ENCODE results near the gene ZNF837.
A peak's percentile ranks its signal among the peaks of the same experiment; 100 is the strongest.
"Not testable (repeated sequence)": the region's sequence is repeated elsewhere in the genome, so short reads cannot be mapped to it uniquely, and the experiment has no call there.

The ZNF837 gene

DNA sequence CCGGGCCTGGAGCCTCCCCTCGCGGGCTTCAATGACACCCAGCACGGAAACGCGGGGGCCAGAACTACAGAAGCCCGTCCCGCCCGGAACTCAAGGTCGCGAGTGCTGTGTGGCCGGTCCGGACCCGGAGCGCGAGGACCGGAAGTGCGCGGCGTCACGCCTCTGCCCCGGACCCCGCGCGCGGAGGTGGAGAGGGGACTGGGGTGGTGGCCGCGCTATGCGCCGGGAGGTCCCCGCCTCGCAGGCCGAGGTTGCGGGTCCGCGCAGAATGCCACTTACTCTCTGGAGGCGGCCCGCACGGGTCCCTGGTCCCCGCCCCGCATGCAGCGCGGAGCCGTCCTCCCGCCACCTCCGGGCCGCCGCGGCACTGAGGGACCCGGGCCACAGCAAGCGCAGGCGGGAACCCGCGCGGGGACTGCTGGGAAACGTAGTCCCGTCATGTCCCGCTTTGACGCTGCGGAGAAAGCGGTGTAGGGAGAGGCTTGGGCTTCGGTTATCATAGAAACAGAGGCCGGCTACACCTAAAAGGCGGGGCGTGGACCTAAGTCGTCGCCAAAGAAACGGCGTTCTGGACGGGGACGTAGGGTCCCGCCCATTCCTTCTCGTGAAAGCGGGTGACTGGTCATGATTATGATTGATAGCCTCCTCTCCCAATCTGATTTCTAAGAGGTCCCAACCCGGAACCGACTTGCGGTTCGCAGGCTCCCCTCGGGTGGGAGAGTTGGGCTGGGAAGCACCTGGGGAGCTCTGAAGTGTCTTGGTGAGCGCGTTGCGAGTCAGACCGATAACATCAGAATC lies at the start of gene ZNF837:
Gene ZNF837, minus strand, starts transcription at position 369 of the 798 bp plus-strand sequence. CDS start 11,698 bp downstream, outside the sequence.
- DNase-seq (ENCODE audit: low spot score) = peak; percentile 96

DNA sequence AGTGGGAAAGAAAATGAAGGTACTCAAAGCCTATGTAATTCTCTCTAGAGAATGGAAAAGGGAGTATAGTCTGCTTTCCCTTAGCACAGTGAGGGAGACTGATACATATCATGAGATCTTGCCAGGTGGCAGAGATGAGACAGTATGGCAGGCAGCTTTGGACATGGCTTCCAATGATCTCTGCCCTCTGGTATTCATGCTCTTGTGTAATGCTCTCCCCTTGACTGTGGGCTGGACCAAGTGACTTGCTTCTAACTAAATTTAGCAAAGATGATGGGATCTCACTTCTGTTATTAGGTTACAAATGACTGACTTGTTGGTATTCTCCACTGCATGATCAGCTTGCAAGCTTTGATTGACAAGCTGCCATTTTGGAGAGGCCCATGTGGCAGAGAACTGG lies 48.9 kb upstream of the ZNF837 start:
- DNase-seq (ENCODE audit: low spot score) = no peak

DNA sequence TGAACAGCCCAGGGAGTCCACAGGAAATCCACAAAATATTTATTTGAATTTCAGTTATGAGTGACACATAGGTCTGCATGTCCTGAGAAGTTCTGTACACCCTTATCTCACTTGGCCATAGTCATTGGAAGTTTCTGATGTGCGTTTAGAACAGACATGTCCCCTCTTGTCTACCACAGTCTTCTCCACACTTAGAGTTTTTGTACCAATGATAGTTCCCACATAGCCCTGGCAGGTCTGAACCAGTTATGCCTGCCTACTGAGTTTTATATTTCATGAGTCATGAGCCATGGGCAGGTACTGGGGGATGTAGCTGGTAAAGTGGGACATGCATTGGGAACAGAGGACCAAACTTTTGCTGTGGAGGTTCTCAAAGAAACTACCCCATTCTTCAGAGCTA lies 47.8 kb upstream of the ZNF837 start:
- no peak for DNase-seq (ENCODE audit: low spot score)

DNA sequence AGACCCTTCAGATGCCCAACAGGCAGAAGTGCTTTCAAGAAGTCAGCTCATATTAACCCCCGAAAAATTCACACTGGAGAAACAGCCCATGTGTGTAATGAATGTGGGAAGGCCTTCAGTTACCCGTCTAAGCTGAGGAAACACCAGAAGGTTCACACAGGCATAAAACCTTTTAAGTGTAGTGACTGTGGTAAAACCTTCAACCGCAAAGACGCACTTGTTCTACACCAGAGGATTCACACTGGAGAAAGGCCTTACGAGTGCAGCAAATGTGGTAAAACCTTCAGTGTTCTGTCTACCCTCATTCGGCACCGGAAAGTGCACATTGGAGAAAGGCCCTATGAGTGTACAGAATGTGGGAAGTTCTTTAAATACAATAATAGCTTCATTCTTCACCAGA lies 36.2 kb upstream of the ZNF837 start:
- no peak for DNase-seq (ENCODE audit: low spot score)

DNA sequence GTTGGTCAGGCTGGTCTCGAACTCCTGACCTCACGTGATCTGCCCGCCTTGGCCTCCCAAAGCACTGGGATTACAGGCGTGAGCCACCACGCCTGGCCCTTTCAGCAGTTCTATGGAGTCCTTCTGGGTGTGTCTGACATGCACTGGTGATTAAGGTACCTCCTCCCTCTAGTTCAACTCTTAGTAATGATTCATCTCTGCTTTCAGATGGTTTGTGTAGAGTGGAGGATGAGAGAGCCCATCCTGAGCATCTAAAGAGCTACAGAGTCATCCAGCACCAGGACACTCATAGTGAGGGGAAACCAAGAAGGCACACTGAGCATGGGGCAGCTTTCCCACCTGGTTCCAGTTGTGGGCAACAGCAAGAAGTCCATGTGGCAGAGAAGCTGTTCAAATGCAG lies 35.8 kb upstream of the ZNF837 start:
- no peak for DNase-seq (ENCODE audit: low spot score)

DNA sequence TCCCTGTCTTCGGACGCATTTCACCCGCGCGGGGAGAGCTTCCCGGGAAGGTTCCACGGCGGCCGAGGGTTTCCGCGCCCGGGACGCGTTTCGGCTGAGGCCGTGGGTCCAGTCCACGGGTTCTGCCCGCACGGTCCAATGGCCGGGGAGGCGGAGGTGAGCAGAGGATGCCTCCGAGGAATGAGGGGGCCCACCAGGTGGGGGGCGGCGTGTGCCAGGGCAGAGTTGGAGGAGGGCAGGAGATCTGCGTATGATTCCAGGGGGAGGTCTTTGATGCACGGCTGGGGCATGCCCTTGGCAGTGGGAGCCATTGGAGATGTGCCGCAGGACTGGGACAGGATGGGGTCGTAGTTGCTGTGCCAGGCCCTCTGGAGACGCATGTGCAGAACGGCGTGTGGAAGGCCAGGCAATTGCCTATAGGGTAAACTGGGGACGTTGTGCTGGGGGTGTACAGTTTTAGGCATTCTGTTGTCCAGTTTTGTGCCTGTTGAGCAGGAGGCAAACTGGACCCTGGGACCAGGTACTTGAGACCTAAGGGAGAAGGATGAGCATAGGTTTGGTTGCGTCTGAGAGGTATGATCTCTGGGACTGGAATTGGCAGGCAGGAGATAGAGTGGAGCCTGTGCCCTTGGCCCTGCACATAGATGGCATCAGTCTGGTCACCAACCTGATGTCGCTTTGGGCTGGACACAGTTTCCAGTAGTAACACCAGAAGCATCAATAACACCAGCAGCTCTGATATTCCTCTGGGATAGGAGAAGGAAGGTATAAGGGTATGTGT lies 28.4 kb upstream of the ZNF837 start:
- peak; percentile 55 for DNase-seq (ENCODE audit: low spot score)

DNA sequence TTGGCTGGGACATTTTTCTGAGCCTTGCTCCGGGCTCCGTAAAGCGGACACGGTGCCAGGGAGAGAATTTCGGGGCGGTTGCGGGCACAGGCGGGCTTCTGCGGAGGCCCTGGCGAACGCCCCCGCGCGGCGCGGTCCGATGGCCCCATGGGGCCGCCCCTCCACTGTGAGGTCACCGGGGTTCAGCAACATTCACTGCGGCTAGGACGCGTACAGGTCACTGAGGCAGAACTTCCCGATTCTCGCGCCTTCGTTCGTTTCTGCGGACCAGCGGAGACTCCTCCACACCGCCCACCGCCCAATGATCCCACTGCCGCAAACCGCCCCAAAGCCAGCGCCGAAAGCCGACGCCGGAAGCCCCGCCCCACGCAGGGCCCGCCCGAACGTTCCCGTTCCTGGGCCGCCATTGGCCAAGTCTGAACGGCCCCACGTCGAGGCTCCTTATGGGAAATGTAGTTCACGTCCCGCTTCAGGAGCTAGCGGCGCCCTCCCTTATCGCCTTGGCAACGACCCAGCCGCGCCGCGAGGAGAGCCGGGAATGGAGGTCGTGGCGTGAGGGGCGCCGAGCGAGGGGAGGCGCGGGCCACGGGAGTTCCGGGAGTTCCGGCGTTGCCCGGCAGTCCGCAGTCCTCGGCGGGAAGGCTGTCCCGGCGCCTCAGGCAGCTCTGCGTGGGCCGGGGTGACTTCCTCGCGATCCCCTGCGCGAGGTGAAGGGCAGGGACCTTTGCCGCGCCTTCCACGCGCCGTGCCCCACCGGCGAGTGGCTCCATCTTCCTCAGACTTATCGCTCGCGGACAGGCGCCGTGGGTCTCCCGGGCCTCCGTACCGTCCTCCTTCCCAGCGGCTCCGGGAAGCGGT lies 27.6 kb upstream of the ZNF837 start, which contains the start of gene ZNF584:
Gene ZNF584, plus strand, starts transcription at position 498 of the 858 bp plus-strand sequence. CDS start 499 bp downstream, outside the sequence.
- DNase-seq (ENCODE audit: low spot score) = peak; percentile 95

DNA sequence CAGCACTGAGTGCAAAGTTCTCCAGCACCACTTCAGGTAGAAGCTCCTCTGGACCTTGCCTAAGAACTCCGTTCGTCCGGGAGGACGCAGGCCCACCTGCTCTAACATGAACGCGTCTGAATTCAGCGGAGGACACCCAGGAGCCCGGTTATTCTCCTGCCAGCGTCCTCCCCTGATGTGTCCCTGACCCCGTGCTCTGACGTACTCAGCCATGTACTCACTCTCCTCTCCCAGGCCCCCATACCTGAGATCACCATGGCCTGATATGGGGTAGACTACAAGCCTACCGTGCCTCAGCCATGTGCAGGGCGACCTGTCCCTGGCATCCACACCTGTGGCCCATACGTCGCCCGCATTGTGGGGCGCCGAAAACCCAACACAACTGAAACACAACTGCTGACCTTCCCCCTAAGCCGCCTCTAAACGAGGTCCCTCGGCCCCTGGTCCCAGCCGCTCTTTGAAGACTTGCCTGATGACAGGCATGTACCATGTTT lies 26.9 kb upstream of the ZNF837 start:
- no peak for DNase-seq (ENCODE audit: low spot score)

DNA sequence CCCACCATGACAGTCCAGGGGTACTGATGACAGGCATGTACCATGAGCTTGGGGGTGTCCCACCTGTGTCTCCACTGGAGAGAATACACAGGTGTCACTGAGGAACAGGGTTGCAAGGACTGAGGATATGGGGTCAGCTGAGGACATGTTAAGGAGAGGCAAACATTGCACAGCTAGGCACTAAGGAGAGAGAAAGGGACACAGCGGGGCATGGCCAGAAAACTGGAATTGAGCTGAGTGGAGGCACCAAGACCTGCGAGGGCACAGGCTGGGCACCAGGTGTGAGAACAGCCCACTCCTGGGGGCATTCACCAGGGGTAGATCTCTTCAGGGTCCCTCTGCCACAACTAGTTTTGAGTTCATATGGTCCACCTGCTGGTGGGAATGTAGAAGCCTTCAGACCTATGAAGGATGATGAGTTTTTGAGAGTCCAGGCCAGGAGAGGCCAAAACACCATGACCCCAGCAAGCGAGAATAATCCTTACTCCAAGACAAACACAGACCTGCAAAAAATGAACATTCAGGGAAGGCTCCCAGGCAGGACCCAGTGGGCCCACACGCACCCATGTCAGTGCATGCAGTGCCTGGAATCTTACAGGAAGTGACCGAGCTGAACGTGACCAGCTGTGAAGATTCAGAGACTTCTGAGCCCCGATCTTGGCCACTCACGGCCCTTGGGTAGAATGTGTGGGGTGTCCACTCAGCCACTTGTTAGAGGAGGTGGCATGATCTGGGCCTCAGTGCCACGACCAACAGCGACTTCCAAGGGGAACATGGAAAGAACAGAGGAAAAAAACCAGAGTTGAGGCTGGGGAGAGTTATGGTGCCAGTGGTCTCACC lies 26.2 kb upstream of the ZNF837 start:
- DNase-seq (ENCODE audit: low spot score) = no peak

DNA sequence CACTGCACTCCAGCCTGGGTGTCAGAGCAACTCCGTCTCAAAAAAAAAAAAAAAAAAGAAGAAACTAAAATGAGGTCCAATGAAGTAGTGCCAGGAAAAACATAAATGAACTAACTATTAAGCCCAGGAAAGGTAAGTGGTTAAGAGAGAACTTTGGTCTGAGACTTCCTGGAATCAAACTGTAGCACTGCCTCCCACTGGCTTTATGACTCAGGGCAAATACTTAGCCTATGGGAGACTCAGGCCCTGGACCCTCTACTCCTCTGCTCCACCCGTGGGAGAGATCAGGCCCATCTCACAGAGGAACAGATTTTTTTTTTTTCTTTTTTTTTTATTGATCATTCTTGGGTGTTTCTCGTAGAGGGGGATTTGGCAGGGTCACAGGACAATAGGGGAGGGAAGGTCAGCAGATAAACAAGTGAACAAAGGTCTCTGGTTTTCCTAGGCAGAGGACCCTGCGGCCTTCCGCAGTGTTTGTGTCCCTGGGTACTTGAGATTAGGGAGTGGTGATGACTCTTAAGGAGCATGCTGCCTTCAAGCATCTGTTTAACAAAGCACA lies 23.2 kb upstream of the ZNF837 start:
- DNase-seq (ENCODE audit: low spot score) = not testable (repeated sequence)

DNA sequence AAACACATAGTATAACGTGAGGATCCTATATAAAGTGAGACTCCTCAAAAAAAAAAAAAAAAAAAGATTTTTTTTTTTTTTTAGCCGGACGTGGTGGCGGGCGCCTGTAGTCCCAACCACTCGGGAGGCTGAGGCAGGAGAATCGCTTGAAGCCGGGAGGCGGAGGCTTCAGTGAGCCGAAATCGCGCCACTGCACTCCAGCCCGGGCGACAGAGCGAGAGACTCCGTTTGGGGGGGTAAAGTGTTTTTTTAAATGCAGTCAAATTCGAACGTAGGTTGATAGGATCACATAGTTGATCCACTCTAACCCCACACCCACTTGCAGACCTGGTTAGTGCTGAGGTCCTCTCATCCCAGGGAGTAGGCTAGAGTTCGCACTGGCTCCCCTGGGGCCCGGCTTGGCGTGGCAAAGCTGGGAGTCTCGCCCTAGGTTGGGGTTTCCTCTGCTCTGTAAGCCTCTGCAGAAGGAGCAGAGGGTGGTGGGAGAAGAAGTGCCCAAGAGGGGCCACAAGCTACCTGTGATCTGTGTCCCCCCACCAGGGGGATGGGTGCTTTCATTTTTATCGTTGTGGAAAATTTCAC lies 21.1 kb upstream of the ZNF837 start:
- DNase-seq (ENCODE audit: low spot score) = no peak

DNA sequence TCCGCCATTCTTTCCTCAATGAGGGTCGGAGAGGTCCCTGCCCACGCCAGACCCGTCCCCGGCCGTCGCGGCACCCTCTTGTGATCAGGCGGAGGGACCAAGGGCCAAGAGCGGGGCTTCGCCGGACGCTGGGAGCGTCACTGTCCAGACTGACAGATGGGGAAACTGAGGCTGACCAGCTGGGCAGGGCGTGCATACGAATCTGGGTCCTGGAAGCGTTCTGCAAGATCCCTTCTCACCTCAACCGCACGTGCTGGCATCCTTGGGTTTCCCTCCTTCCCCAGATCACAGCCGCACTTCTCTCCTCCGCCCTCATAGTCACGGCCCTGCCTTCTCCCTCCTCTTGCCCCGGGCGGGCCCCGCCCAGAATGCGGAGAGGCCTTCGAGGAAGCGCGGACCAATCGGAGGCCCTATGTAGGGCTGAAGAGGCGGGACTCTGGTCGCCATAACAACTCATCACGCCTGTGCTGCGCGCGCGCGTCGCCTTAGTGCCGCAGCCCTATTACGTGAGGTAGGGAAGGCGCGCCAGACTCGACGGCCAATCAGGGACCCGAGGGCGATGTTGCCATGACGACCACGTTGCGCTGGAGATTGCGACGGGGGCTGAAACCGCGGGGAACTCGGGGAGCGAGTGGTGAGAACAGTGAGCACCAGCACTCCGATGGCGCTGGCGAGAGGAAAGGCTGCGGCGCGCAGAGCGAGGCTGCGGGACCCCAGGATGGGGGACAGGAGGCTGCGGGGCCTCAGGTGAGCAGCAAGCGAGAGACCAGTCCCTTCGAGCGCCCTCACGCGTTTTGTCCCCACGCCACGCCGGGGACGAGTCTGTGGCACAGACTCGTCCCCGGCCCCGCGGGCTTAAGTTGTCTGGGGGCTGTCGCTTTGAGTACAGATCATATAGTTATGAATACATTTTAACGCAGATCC lies 20.3 kb upstream of the ZNF837 start:
- peak; percentile 99 for DNase-seq (ENCODE audit: low spot score)

DNA sequence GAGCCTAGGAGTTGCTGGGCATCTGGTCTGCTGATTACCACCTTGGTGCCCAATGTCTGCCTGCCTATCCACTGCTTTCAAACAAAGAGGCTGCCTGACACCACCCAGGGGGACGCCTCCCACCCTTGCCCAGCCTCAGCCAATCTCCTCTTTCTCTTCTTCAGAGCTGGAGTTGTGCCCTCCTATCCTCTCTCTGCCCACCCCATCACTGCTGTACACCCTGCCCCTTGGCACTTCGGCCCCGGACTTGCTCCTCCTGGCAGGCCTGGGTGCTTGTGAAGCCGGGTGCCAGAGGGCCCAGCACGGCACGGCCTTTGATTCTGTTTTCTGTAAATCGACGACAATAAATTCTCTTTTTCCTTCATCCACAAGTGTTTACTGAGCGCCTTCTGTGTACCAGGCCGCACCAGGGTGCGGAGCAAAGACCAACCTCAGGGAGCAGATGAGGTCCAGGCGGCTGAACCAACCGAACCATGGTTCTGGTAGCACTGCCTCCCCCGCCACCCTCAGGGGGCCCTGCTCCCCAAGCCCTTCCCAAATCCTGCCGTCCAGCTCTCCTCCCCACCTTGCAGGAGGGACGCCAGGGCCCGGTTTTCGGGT lies 19.6 kb upstream of the ZNF837 start:
- no peak for DNase-seq (ENCODE audit: low spot score)

DNA sequence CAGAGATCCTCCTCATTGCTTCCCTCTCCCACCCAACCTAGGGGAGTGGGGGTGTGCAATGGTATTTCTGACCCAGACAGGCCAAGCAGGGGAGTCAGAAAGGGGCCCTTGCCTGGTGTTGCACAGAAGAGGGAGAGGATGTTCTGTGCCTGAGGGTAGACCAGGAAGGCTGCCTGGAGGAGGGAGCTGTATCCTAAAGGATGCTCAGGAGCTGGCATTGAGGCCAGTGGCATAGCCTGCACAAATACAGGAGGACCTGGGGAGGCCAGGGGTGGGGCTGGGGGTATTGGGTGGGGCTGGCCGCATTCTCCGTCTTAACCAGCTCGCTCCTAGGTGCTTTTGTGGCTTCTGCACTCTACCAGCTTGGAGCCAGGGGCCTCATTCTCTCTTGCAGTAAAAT lies 19.1 kb upstream of the ZNF837 start:
- DNase-seq (ENCODE audit: low spot score) = no peak

DNA sequence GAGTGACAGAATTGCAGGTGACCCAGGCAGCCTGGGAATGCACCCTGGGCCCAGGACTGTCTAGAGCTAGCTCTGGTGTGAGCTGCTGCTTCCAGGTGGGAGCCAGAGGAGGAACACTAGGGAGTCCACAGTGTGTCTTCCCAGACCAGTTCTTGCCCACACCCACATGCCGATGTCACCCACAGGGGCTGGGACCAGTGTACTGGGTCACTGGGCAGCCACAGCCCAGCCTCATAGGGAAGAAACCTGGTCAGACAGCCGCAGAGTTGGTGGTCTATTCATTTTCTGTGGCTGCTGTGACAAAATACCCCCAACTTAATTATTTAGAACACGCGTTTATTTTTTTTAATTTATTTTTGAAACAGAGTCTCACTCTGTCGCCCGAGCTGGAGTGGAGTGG lies 17.7 kb upstream of the ZNF837 start:
- no peak for DNase-seq (ENCODE audit: low spot score)

DNA sequence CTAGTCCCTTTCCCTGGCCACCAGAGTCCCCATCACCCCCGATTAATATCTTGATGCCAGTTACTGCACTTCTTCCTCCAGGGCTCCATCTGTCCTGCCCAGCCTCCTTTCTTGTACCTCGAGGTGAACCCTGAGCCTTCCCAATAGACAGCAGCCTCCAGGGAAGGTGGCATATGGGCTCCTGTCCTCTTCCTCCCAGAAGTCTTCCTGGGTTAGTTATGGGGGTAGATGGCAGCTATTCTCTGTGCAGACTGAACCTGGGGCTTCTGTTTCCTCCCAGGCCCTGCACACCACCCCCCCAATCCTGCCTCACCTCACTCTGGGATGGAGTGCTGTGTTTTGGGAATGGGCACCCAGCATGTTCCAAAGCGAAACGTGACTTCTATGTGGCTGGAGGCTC lies 17.3 kb upstream of the ZNF837 start:
- DNase-seq (ENCODE audit: low spot score) = no peak

DNA sequence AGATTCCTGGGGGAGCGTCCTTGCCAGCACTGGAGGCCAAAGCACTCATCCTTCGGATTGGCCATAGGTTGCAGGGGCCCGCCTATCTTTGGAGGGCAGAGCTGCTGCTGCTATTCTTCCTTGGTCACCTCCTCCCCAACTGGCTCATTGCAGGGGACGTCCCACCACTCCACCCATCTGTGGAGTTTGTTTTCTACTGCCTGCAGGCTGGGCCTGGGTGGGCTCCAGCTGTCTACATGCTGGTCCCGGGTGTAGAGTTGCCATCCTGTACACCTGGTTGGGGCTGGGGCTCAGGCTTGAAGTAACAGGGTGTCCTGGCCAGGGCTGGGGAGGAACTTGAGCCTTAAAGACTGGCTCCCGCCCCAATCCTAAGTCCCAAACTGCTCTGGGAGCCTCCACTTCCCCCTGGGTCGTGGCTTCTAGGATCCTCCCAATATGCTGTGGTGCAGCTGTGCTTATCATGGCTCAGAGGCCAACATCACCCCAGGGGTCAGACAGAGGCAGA lies 16.8 kb upstream of the ZNF837 start:
- DNase-seq (ENCODE audit: low spot score) = no peak

DNA sequence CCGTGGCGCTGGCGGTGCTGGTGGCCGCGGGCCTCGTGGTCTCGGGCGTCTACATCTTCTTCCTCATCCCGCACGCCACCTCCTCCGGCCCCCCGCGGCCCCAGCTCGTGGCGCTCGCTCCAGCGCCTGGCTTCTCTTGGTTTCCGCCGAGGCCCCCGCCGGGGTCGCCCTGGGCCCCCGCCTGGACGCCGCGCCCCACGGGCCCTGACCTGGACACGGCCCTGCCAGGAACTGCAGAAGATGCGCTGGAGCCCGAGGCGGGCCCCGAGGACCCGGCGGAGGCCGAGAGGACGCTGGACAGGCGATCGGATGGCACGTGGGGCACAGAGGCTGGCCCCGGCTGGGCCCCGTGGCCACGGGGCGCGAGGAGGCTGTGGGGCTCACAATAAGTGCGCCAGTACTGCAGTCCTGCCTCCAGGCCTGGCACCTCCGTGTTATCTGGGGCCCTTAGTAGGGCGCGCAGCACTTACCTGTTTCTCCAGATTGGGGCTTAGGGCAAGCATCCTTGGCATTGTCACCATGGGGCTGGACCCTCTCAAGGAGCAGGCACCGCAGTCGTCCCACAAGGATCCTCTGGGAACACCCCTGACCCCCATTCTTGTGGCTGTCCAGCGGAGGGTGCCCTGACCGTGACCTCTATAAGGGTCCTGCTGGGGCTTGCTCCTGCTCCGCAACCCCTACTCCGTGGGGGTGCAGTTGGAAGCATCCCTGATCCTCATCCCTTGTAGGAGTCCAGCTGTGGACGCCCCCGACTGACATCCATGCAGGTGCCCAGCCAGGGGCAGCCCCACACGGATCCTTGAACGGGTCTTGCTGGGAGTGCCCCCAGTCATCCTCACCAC lies 16.1 kb upstream of the ZNF837 start:
- no peak for DNase-seq (ENCODE audit: low spot score)

Data from AG20443 (cell line).